ENCODE data around the gene PDE7B. TPM values are rescaled to one million over a fixed set of nuclear protein-coding genes. Genes with fewer than 3 reads are reported as not detected.

The PDE7B gene
- total RNA-seq, 1 donor from 2014 or later = 5.1 TPM

- Mint-ChIP-seq H3K4me1 (ENCODE audit: unreplicated experiment) (peaks cover 8% of the 10 kb centered on the region), H3K4me3 (no peak overlapping the region), H3K27ac (no peak overlapping the region), H3K27me3 (peaks cover 6% of the 10 kb centered on the region), H3K9me3 (no peaks in the 10 kb centered on the region), H3K36me3 (no peaks in the 10 kb centered on the region)
- TF ChIP-seq CTCF (conservative IDR thresholded peaks at IDR 0.05) = no peak
- DNase-seq (ENCODE audit: extremely low spot score, unreplicated experiment) = no peak
Observed at GRCh38 chr6:135833771-135834170, 17.7 kb upstream of the PDE7B start.

- Mint-ChIP-seq H3K36me3 (no peaks in the 10 kb centered on the region), H3K27me3 (peaks cover 5% of the 10 kb centered on the region), H3K4me1 (ENCODE audit: unreplicated experiment) (peaks cover 12% of the 10 kb centered on the region), H3K9me3 (no peaks in the 10 kb centered on the region), H3K4me3 (no peak overlapping the region), H3K27ac (no peak overlapping the region)
- no peak for DNase-seq (ENCODE audit: extremely low spot score, unreplicated experiment)
- TF ChIP-seq CTCF (conservative IDR thresholded peaks at IDR 0.05) = no peak
Observed at GRCh38 chr6:135837735-135838449, 13.6 kb upstream of the PDE7B start.

- no peak overlapping the region for H3K4me3 Mint-ChIP-seq
- TF ChIP-seq CTCF (conservative IDR thresholded peaks at IDR 0.05) = no peak
- no peak overlapping the region for H3K27ac Mint-ChIP-seq
- H3K4me1 Mint-ChIP-seq (ENCODE audit: unreplicated experiment) = peaks cover 12% of the 10 kb centered on the region
- no peaks in the 10 kb centered on the region for H3K36me3 Mint-ChIP-seq
- H3K9me3 Mint-ChIP-seq = no peaks in the 10 kb centered on the region
- DNase-seq (ENCODE audit: extremely low spot score, unreplicated experiment) = no peak
- H3K27me3 Mint-ChIP-seq = no peaks in the 10 kb centered on the region
Observed at GRCh38 chr6:135839121-135839520, 12.4 kb upstream of the PDE7B start.

- Mint-ChIP-seq H3K36me3 (no peaks in the 10 kb centered on the region), H3K27ac (no peak overlapping the region), H3K27me3 (no peaks in the 10 kb centered on the region), H3K4me3 (no peak overlapping the region), H3K4me1 (ENCODE audit: unreplicated experiment) (peaks cover 8% of the 10 kb centered on the region), H3K9me3 (no peaks in the 10 kb centered on the region)
- no peak for TF ChIP-seq CTCF (conservative IDR thresholded peaks at IDR 0.05)
- DNase-seq (ENCODE audit: extremely low spot score, unreplicated experiment) = no peak
Observed at GRCh38 chr6:135842618-135843392, 8.7 kb upstream of the PDE7B start.

GRCh38 chr6:135850882-135851281, 619 bp upstream of the PDE7B start:
- Mint-ChIP-seq H3K27me3 (no peaks in the 10 kb centered on the region), H3K27ac (peak overlapping the region; percentile 93), H3K36me3 (no peaks in the 10 kb centered on the region), H3K9me3 (no peaks in the 10 kb centered on the region), H3K4me3 (no peak overlapping the region), H3K4me1 (ENCODE audit: unreplicated experiment) (peaks cover 19% of the 10 kb centered on the region)
- no peak for TF ChIP-seq CTCF (conservative IDR thresholded peaks at IDR 0.05)
- DNase-seq (ENCODE audit: extremely low spot score, unreplicated experiment) = no peak
